Liver (tissue), 9 donors: ENCODE data around the gene ARHGDIB. TPM values are rescaled to one million over a fixed set of nuclear protein-coding genes. Genes with fewer than 3 reads are reported as not detected.

Source experiments
- DNase-seq: peaks from one replicate; pipeline ENCODE4 v3.0.0-alpha.2; 2017; ENCODE audit warnings: low spot score
- H3K27ac ChIP-seq, 2 donors: one replicate each; pipeline ENCODE4 v1.7.0; 2013; ENCODE audit warnings: inconsistent platforms in 2 of 2, low read length in 2 of 2, control low read depth in 1 of 2, low read depth in 1 of 2, mild to moderate bottlenecking in 1 of 2
- H3K27me3 ChIP-seq, 4 donors: one replicate each; pipeline versions ENCODE4 v1.6.1 to v1.7.0; 2013; ENCODE audit warnings: low read length in 3 of 4, inconsistent platforms in 1 of 4, mild to moderate bottlenecking in 1 of 4, moderate library complexity in 1 of 4; ENCODE audit not compliant: control insufficient read depth in 4 of 4, insufficient read depth in 4 of 4
- H3K36me3 ChIP-seq, 4 donors: one replicate each; pipeline versions ENCODE4 v1.6.1 to v1.7.0; 2013; ENCODE audit warnings: low read length in 3 of 4, mild to moderate bottlenecking in 3 of 4, low read depth in 1 of 4, moderate library complexity in 1 of 4; ENCODE audit not compliant: control insufficient read depth in 4 of 4, insufficient read depth in 3 of 4
- H3K4me1 ChIP-seq, 4 donors: one replicate each; pipeline versions ENCODE4 v1.6.1 to v1.7.0; 2013; ENCODE audit warnings: low read length in 3 of 4, mild to moderate bottlenecking in 3 of 4, moderate library complexity in 1 of 4; ENCODE audit not compliant: control insufficient read depth in 4 of 4, insufficient read depth in 4 of 4
- H3K4me3 ChIP-seq, 3 donors: one replicate each; pipeline versions ENCODE4 v1.6.1 to v1.7.0; 2013; ENCODE audit warnings: low read length in 3 of 3, control low read depth in 1 of 3, low read depth in 1 of 3, mild to moderate bottlenecking in 1 of 3
- H3K9ac ChIP-seq, 2 donors: one replicate each; pipeline ENCODE4 v1.7.0; 2013; ENCODE audit warnings: low read length in 2 of 2, mild to moderate bottlenecking in 2 of 2, moderate library complexity in 2 of 2, control low read depth in 1 of 2, low read depth in 1 of 2
- H3K9me3 ChIP-seq, 4 donors: one replicate each; pipeline versions ENCODE4 v1.6.1 to v1.7.0; 2013; ENCODE audit warnings: low read length in 3 of 4; ENCODE audit not compliant: control insufficient read depth in 4 of 4
- EGR1 ChIP-seq, 2 donors: IDR thresholded peaks; 2 replicates each; pipeline ENCODE4 v1.6.1; 2016 to 2018; ENCODE audit warnings: antibody characterized with exemption in 2 of 2, low read depth in 2 of 2
- FOXA1 ChIP-seq: IDR thresholded peaks from 2 replicates; pipeline ENCODE4 v1.6.1; 2016; ENCODE audit warnings: antibody characterized with exemption
- FOXA2 ChIP-seq: IDR thresholded peaks from 2 replicates; pipeline ENCODE4 v1.6.1; 2016; ENCODE audit warnings: antibody characterized with exemption
- GABPA ChIP-seq, 2 donors: IDR thresholded peaks in 1 of 2; conservative IDR thresholded peaks in 1 of 2; 2 replicates each; pipeline ENCODE4 v1.6.1; 2016; ENCODE audit warnings: antibody characterized with exemption in 2 of 2, mild to moderate bottlenecking in 1 of 2, moderate library complexity in 1 of 2
- HNF4A ChIP-seq, 2 donors: conservative IDR thresholded peaks; 2 replicates each; pipeline ENCODE4 v1.6.1; 2016; ENCODE audit warnings: antibody characterized with exemption in 2 of 2, mild to moderate bottlenecking in 2 of 2
- HNF4G ChIP-seq: IDR thresholded peaks from 2 replicates; pipeline ENCODE4 v1.6.1; 2016; ENCODE audit warnings: antibody characterized with exemption
- NR2F2 ChIP-seq: IDR thresholded peaks from 2 replicates; pipeline ENCODE4 v1.6.1; 2016; ENCODE audit warnings: antibody characterized with exemption
- RAD21 ChIP-seq, 2 donors: IDR thresholded peaks; 2 replicates each; pipeline ENCODE4 v1.6.1; 2016; ENCODE audit warnings: antibody characterized with exemption in 2 of 2, mild to moderate bottlenecking in 2 of 2
- REST ChIP-seq: IDR thresholded peaks from 2 replicates; pipeline ENCODE4 v1.6.1; 2016; ENCODE audit warnings: antibody characterized with exemption, mild to moderate bottlenecking
- RXRA ChIP-seq, 2 donors: IDR thresholded peaks; 2 replicates each; pipeline ENCODE4 v1.6.1; 2017 to 2018; ENCODE audit warnings: antibody characterized with exemption in 2 of 2, mild to moderate bottlenecking in 1 of 2
- SP1 ChIP-seq: IDR thresholded peaks from 2 replicates; pipeline ENCODE4 v1.6.1; 2018; ENCODE audit warnings: antibody characterized with exemption, mild to moderate bottlenecking
- TAF1 ChIP-seq: conservative IDR thresholded peaks from 2 replicates; pipeline ENCODE4 v1.6.1; 2016; ENCODE audit warnings: antibody characterized with exemption, mild to moderate bottlenecking
- YY1 ChIP-seq: IDR thresholded peaks from 2 replicates; pipeline ENCODE4 v1.6.1; 2016; ENCODE audit warnings: antibody characterized with exemption, mild to moderate bottlenecking
- WGBS: extraction: QIAGEN DNeasy Blood & Tissue Kit; methylation state at CpG from one replicate; pipeline ENCODE4 v1.1.7; 2013; 5-methylcytosine and 5-hydroxymethylcytosine counted together
- polyA plus RNA-seq, 2 donors: library from polyadenylated mRNA; stranded (reverse) in 1 of 2; unstranded in 1 of 2; fragments of 200-250 nt in 1 of 2; fragments of >200 nt in 1 of 2; fragmentation: Nextera tagmentation in 1 of 2; extraction: Ambion mirVana in 1 of 2; gene quantifications; one replicate each; pipeline versions ENCODE4 v1.2.1 to v1.2.3, GENCODE V29; 2013 to 2015
- total RNA-seq, 2 donors: library from RNA; depleted of rRNA; stranded (reverse); fragments of >200 nt; gene quantifications; one replicate each; pipeline ENCODE4 v1.2.3, GENCODE V29; 2014
- TF ChIP-seq, protein P1 (sequence below): IDR thresholded peaks from 2 replicates; pipeline ENCODE4 v1.6.1; 2016; ENCODE audit warnings: antibody characterized with exemption
- TF ChIP-seq, protein P2 (sequence below): fragments of 150-350 bp; IDR thresholded peaks from 2 replicates; pipeline ENCODE4 v1.5.1; 2017; ENCODE audit warnings: improper control_type of control experiment, low read depth, low read length; ENCODE audit not compliant: missing input control
- donor health status: healthy.
- donor health status: healthy.
- donor health status: healthy.
- donor health status: healthy.
- donor health status: healthy.

Gene ARHGDIB
- total and polyA plus RNA-seq, 4 donors, result 36.3 to 66.9 (median 47.5) TPM

DNA sequence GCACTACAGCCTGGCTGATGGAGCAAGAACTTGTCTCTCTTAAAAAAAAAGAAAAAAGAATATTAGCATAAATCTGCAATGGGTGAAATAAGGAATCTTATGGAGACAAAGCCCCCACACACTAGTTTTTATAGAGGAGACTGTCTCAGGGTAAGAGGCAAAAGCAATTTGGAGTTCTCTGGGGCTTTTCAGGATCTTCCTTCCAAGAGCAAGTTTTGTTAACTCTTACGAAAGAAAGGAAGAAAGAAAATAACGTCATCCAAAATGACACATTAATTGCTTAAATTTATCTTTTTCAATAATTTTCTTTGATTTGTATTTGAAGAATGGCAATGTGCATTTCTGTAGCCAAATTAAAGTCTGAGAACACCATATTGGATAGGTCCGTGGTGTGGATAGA is 15.3 kb upstream of the ARHGDIB start (continued):
- TF ChIP-seq REST, result no peak
- TF ChIP-seq, protein P1, sequence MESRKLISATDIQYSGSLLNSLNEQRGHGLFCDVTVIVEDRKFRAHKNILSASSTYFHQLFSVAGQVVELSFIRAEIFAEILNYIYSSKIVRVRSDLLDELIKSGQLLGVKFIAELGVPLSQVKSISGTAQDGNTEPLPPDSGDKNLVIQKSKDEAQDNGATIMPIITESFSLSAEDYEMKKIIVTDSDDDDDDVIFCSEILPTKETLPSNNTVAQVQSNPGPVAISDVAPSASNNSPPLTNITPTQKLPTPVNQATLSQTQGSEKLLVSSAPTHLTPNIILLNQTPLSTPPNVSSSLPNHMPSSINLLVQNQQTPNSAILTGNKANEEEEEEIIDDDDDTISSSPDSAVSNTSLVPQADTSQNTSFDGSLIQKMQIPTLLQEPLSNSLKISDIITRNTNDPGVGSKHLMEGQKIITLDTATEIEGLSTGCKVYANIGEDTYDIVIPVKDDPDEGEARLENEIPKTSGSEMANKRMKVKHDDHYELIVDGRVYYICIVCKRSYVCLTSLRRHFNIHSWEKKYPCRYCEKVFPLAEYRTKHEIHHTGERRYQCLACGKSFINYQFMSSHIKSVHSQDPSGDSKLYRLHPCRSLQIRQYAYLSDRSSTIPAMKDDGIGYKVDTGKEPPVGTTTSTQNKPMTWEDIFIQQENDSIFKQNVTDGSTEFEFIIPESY, result no peak

DNA sequence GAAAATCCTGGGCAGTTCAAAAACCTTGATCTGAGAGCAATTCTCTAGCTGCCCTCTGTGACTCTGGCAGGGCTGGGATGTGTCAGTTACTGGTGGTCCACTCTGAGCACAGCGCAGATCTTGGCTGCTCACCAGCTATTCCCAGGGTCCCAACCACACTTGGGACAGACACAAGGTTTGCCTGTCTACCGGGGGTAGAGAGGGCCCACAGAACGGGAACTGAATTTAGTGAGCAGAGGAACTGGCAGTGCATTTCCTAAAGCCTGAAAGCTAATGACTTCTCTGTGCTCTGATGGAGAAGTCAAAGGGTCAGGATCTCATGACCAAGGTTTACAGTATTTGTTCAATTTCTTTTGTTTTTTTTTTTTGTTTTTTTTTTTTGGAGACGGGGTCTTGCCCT is 14.1 kb upstream of the ARHGDIB start:
- H3K4me3 ChIP-seq, result no peak overlapping the region
- WGBS, result 92% methylated on average over 4 of the region's 4 CpGs
- no peak for DNase-seq
- no peaks in the 10 kb centered on the region for H3K36me3 ChIP-seq
- H3K9ac ChIP-seq, result no peak overlapping the region
- H3K4me1 ChIP-seq, result no peaks in the 10 kb centered on the region
- TF ChIP-seq, protein P2, sequence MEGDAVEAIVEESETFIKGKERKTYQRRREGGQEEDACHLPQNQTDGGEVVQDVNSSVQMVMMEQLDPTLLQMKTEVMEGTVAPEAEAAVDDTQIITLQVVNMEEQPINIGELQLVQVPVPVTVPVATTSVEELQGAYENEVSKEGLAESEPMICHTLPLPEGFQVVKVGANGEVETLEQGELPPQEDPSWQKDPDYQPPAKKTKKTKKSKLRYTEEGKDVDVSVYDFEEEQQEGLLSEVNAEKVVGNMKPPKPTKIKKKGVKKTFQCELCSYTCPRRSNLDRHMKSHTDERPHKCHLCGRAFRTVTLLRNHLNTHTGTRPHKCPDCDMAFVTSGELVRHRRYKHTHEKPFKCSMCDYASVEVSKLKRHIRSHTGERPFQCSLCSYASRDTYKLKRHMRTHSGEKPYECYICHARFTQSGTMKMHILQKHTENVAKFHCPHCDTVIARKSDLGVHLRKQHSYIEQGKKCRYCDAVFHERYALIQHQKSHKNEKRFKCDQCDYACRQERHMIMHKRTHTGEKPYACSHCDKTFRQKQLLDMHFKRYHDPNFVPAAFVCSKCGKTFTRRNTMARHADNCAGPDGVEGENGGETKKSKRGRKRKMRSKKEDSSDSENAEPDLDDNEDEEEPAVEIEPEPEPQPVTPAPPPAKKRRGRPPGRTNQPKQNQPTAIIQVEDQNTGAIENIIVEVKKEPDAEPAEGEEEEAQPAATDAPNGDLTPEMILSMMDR, result no peak
- TF ChIP-seq TAF1 (no peak), FOXA1 (no peak), GABPA (IDR thresholded peaks at IDR 0.05 in 1 of 2, conservative IDR thresholded peaks at IDR 0.05 in 1 of 2) (no peak), RXRA (IDR thresholded peaks at IDR 0.05) (no peak), SP1 (no peak), HNF4A (conservative IDR thresholded peaks at IDR 0.05) (no peak), EGR1 (IDR thresholded peaks at IDR 0.05; ENCODE audit: low read depth in 2 of 2) (no peak), FOXA2 (no peak), NR2F2 (no peak), HNF4G (no peak), REST (no peak), RAD21 (IDR thresholded peaks at IDR 0.05) (no peak), YY1 (no peak)
- TF ChIP-seq, protein P1, result no peak
- no peaks in the 10 kb centered on the region for H3K27me3 ChIP-seq
- H3K9me3 ChIP-seq, result no peaks in the 10 kb centered on the region
- H3K27ac ChIP-seq, result no peak overlapping the region
